PC-9 (cell line): ENCODE results near the gene ZACN. TPM values are rescaled to one million over a fixed set of nuclear protein-coding genes. Genes with fewer than 3 reads are reported as not detected.
"Not testable (repeated sequence)": the region's sequence is repeated elsewhere in the genome, so short reads cannot be mapped to it uniquely, and the experiment has no call there.

Experiments
- BruUV-seq: library from RNA; stranded (reverse); fragments of 400-500 nt; replicated peaks from 2 replicates; lab custom pipeline; 2021; lab: Mats Ljungman, UMichigan
- CTCF ChIA-PET: fragments of 300-600 bp; sonication (Branson Sonifier 250); formaldehyde crosslinking; loops from one replicate; lab custom pipeline; 2022; ENCODE audit warnings: antibody characterized with exemption; lab: Charles Lee
- POLR2A ChIA-PET: fragments of 300-600 bp; sonication (Branson Sonifier 250); formaldehyde crosslinking; loops from one replicate; lab custom pipeline; 2022; ENCODE audit warnings: antibody characterized with exemption; ENCODE audit not compliant: unreplicated experiment; lab: Charles Lee
- DNase-seq, 2 experiments: peaks; one replicate each; pipeline versions ENCODE4 v3.0.0 to v3.0.0-alpha.2; 2015 to 2022; ENCODE audit warnings: mixed read lengths in 1 of 2
- H2AFZ ChIP-seq: fragments of 200-600 bp; sonication (generic); 2 replicates; pipeline ENCODE4 v1.8.1; 2017; ENCODE audit warnings: antibody characterized with exemption
- H3F3A ChIP-seq: fragments of 200-600 bp; sonication (generic); 2 replicates; pipeline ENCODE4 v1.8.1; 2017; ENCODE audit warnings: antibody characterized with exemption, mild to moderate bottlenecking, low read depth; ENCODE audit not compliant: insufficient read depth
- H3K27ac ChIP-seq: fragments of 200-600 bp; sonication (generic); 2 replicates; pipeline ENCODE4 v1.6.1; 2016; ENCODE audit warnings: mixed run types
- H3K27me3 ChIP-seq: fragments of 200-600 bp; sonication (generic); 2 replicates; pipeline ENCODE4 v1.6.1; 2016; ENCODE audit warnings: low read depth, mixed run types; ENCODE audit not compliant: insufficient read depth
- H3K36me3 ChIP-seq: fragments of 200-600 bp; sonication (generic); 2 replicates; pipeline ENCODE4 v1.6.1; 2016; ENCODE audit warnings: low read depth, mixed run types
- H3K4me1 ChIP-seq: fragments of 200-600 bp; sonication (generic); replicated peaks from 2 replicates; pipeline ENCODE4 v1.6.1; 2016; ENCODE audit warnings: mixed run types; ENCODE audit not compliant: insufficient read depth
- H3K4me2 ChIP-seq: fragments of 200-600 bp; sonication (generic); 2 replicates; pipeline ENCODE4 v1.6.1; 2017; ENCODE audit warnings: mixed run types
- H3K4me3 ChIP-seq: fragments of 200-600 bp; sonication (generic); 2 replicates; pipeline ENCODE4 v1.6.1; 2016; ENCODE audit warnings: mixed run types
- H3K79me2 ChIP-seq: fragments of 200-600 bp; sonication (generic); 2 replicates; pipeline ENCODE4 v1.6.1; 2017; ENCODE audit warnings: low read depth, mixed run types
- H3K9me2 ChIP-seq: fragments of 200-600 bp; sonication (generic); 2 replicates; pipeline ENCODE4 v1.8.1; 2017; ENCODE audit warnings: mild to moderate bottlenecking; ENCODE audit not compliant: insufficient read depth
- H3K9me3 ChIP-seq: fragments of 200-600 bp; sonication (generic); 2 replicates; pipeline ENCODE4 v1.8.1; 2016; ENCODE audit warnings: low read depth; ENCODE audit not compliant: insufficient read depth
- H4K20me1 ChIP-seq: fragments of 200-600 bp; sonication (generic); 2 replicates; pipeline ENCODE4 v1.8.1; 2017; ENCODE audit not compliant: insufficient read depth
- EZH2 ChIP-seq: fragments of 200-600 bp; sonication (generic); IDR thresholded peaks from 2 replicates; pipeline ENCODE4 v1.8.0; 2017; ENCODE audit warnings: antibody characterized with exemption, low read depth
- intact Hi-C: fragments of 100-400 bp; cut with micrococcal nuclease; formaldehyde crosslinking; loops from one replicate; pipeline ENCODE4 v1.10.0; 2022; ENCODE audit not compliant: unreplicated experiment
- total RNA-seq: library from RNA; stranded (reverse); gene quantifications from 2 replicates; pipeline ENCODE4 v1.2.3, GENCODE V29; 2021
- TF ChIP-seq, protein P1 (sequence below): fragments of 200-600 bp; sonication (generic); conservative IDR thresholded peaks from 2 replicates; pipeline ENCODE4 v1.6.1; 2017; ENCODE audit warnings: mixed run types, antibody characterized with exemption, mild to moderate bottlenecking, moderate library complexity

The ZACN gene
- total RNA-seq, 1 experiment from 2014 or later: not detected

DNA sequence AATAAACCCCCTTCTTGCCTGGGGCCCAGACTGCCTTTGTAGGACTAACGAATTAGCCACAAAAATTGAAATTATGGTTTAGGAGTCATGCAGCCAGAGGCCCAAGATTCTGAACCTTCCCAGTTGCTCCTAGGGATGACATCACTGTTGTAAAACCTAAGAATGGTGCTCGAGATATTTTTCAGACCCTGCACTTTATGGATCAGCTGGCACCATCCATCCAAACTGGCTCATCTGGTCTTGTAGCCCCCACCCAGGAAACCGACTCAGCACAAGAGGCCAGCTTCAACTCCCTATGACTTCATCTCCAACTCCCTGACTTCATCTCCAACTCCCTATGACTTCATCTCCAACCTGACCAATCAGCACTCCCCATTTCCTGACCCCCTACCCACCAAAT, 40.9 kb upstream of the ZACN start:
- intact Hi-C loops: no loop called here
- Histone ChIP-seq H2AFZ (no peak overlapping the region), H3K27ac (no peak overlapping the region), H3K4me1 (no peaks in the 10 kb centered on the region), H3K9me2 (no peaks in the 10 kb centered on the region), H3F3A (peaks cover 7% of the 10 kb centered on the region; the same call in 1 of the 2 replicates), H4K20me1 (no peaks in the 10 kb centered on the region), H3K36me3 (peaks cover 7% of the 10 kb centered on the region; the same call in 1 of the 2 replicates), H3K9me3 (no peaks in the 10 kb centered on the region), H3K27me3 (no peaks in the 10 kb centered on the region), H3K4me2 (no peak overlapping the region), H3K4me3 (no peak overlapping the region), H3K79me2 (no peaks in the 10 kb centered on the region)
- DNase-seq: no peak
- BruUV-seq: no TSS peak
- TF ChIP-seq, protein P1, sequence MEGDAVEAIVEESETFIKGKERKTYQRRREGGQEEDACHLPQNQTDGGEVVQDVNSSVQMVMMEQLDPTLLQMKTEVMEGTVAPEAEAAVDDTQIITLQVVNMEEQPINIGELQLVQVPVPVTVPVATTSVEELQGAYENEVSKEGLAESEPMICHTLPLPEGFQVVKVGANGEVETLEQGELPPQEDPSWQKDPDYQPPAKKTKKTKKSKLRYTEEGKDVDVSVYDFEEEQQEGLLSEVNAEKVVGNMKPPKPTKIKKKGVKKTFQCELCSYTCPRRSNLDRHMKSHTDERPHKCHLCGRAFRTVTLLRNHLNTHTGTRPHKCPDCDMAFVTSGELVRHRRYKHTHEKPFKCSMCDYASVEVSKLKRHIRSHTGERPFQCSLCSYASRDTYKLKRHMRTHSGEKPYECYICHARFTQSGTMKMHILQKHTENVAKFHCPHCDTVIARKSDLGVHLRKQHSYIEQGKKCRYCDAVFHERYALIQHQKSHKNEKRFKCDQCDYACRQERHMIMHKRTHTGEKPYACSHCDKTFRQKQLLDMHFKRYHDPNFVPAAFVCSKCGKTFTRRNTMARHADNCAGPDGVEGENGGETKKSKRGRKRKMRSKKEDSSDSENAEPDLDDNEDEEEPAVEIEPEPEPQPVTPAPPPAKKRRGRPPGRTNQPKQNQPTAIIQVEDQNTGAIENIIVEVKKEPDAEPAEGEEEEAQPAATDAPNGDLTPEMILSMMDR: no peak
- TF ChIP-seq EZH2: no peak
- CTCF ChIA-PET: no interaction called here
- POLR2A ChIA-PET: no interaction called here

DNA sequence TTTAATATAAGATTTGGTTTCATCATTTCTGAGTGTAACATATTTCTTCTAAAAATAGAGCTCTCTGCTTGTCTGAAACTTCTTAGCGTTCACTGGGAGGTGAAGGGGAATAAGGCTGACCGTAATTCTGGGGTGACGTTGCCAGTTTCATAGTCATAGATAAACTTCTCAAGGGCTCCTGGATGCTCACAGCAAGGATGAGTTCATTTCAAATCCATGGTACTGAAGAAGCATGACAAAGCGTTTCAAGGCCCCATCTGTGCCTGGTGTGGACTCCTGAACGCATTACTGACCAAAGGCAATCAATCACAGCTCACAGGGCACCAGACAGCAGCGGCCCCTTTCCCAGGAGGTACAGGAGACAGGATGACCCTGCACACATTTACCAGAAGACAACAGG, 39.9 kb upstream of the ZACN start:
- Histone ChIP-seq H3K4me3 (no peak overlapping the region), H3K36me3 (peaks cover 7% of the 10 kb centered on the region; the same call in 1 of the 2 replicates), H3K9me3 (no peaks in the 10 kb centered on the region), H3K27me3 (no peaks in the 10 kb centered on the region), H3K27ac (no peak overlapping the region), H3K4me2 (no peak overlapping the region), H4K20me1 (no peaks in the 10 kb centered on the region), H3F3A (peaks cover 7% of the 10 kb centered on the region; the same call in 1 of the 2 replicates), H3K79me2 (no peaks in the 10 kb centered on the region), H3K4me1 (no peaks in the 10 kb centered on the region), H3K9me2 (no peaks in the 10 kb centered on the region), H2AFZ (no peak overlapping the region)
- ChIA-PET CTCF (no interaction called here), POLR2A (no interaction called here)
- no TSS peak for BruUV-seq
- DNase-seq: no peak
- intact Hi-C loops: no loop called here
- no peak for TF ChIP-seq EZH2
- TF ChIP-seq, protein P1: no peak

DNA sequence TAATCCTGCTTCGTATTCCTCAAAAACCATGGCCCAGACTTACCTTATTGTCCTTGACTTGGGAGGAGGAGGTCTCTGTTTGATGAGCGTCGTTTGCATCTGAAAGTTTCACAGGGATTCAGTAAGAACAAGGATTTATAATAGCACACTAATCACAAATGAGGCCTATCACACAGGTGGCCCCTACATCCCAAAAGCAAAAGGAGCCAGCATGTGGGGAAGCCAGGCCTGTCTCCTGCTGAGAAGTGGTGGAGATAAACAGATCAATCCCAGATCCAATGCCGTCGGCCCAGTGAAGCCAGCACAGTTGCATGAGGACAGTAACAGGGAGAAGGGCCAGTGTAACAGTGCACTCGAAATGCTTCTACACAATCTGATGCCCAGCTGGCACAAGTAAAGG, 38.6 kb upstream of the ZACN start:
- Histone ChIP-seq H3K79me2 (no peaks in the 10 kb centered on the region), H3K27ac (no peak overlapping the region), H3K36me3 (peaks cover 7% of the 10 kb centered on the region; the same call in 1 of the 2 replicates), H3K9me2 (no peaks in the 10 kb centered on the region), H4K20me1 (no peaks in the 10 kb centered on the region), H3K4me3 (no peak overlapping the region), H3K4me2 (no peak overlapping the region), H3K9me3 (no peaks in the 10 kb centered on the region), H3K27me3 (no peaks in the 10 kb centered on the region), H2AFZ (no peak overlapping the region), H3K4me1 (no peaks in the 10 kb centered on the region), H3F3A (peaks cover 7% of the 10 kb centered on the region; the same call in 1 of the 2 replicates)
- no peak for DNase-seq
- BruUV-seq: no TSS peak
- intact Hi-C loops: no loop called here
- TF ChIP-seq EZH2: no peak
- TF ChIP-seq, protein P1: no peak
- ChIA-PET POLR2A (no interaction called here), CTCF (no interaction called here)

DNA sequence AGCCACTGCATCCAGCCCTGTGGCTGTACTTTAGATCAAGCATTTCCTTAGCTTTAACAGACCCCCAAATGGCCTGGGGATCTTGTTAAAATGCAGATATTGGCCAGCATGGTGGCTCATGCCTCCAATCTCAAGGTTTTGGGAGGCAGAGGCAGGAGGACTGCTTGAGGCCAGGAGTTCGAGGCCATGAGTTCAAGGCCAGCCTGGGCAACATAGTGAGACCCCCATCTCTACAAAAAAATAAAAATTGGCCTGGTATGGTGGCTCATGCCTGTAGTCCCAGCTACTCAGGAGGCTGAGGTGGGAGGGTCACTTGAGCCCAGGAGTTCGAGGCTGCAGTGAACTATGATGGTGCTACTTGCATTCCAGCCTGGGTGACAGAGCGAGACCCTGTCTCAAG, 36.1 kb upstream of the ZACN start:
- H3F3A ChIP-seq, DNase-seq, H3K79me2 ChIP-seq, H3K4me1 ChIP-seq, H3K27ac ChIP-seq, H3K27me3 ChIP-seq, BruUV-seq, H3K9me3 ChIP-seq, POLR2A ChIA-PET, H4K20me1 ChIP-seq, H3K9me2 ChIP-seq, H3K36me3 ChIP-seq, H3K4me3 ChIP-seq, H3K4me2 ChIP-seq, intact Hi-C loops, CTCF ChIA-PET, H2AFZ ChIP-seq: not testable (repeated sequence)

DNA sequence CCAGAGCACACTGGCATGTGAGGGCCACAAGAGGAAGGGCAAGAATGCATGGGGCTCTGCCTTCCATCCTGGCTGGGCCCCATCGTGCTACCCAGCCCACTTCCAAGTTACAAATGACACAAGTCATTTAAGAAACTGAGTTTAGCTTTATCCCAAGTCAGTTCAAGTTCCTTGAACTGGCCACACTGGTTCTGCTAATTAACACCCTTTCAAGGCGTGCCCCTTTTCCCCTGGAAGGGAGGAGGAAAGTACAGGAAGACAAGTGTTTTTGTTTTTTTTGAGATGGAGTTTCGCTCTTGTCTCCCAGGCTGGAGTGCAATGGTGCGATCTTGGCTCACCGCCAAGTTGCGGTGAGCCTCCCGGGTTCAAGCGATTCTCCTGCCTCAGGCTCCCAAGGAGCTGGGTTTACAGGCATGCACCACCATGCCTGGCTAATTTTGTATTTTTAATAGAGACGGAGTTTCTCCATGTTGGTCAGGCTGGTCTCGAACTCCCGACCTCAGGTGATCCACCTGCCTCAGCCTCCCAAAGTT, 34.4 kb upstream of the ZACN start:
- H3K9me3 ChIP-seq, DNase-seq, CTCF ChIA-PET, H4K20me1 ChIP-seq, H3K27me3 ChIP-seq, POLR2A ChIA-PET, H3K27ac ChIP-seq, H3K9me2 ChIP-seq, BruUV-seq, intact Hi-C loops, H3K4me2 ChIP-seq, H2AFZ ChIP-seq, H3K4me3 ChIP-seq, H3F3A ChIP-seq, H3K4me1 ChIP-seq, H3K79me2 ChIP-seq: not testable (repeated sequence)
- H3K36me3 ChIP-seq: peaks cover 16% of the 10 kb centered on the region; the same call in 1 of the 2 replicates
